Psoas muscle (tissue), 8 donors: ENCODE results near the gene YPEL3. TPM values are rescaled to one million over a fixed set of nuclear protein-coding genes. Genes with fewer than 3 reads are reported as not detected.

ENCODE experiments used
- ATAC-seq, 4 donors: fragments of 200-7000 bp; cut with Tn5 transposase; one replicate each; pipeline ENCODE4 v1.9.1; 2020; ENCODE audit warnings: moderate library complexity in 3 of 4, mild to moderate bottlenecking in 2 of 4
- DNase-seq, 2 donors: peaks; one replicate each; pipeline ENCODE4 v3.0.0-alpha.2; 2020
- H3K27ac ChIP-seq: fragments of 200-600 bp; one replicate; pipeline ENCODE4 v1.8.0; 2022
- H3K27me3 ChIP-seq, 3 donors: fragments of 200-600 bp in 1 of 3; one replicate each; pipeline versions ENCODE4 v1.6.1 to v1.8.0; 2013 to 2022; ENCODE audit warnings: low read length in 2 of 3, mild to moderate bottlenecking in 2 of 3, moderate library complexity in 1 of 3; ENCODE audit not compliant: insufficient read depth in 3 of 3
- H3K36me3 ChIP-seq, 2 donors: fragments of 200-600 bp in 1 of 2; one replicate each; pipeline versions ENCODE4 v1.6.1 to v1.8.0; 2013 to 2022; ENCODE audit warnings: low read depth in 1 of 2, mild to moderate bottlenecking in 1 of 2, moderate library complexity in 1 of 2; ENCODE audit not compliant: insufficient read depth in 1 of 2
- H3K4me1 ChIP-seq: fragments of 200-600 bp; one replicate; pipeline ENCODE4 v1.8.0; 2022
- H3K4me3 ChIP-seq: fragments of 200-600 bp; one replicate; pipeline ENCODE4 v1.8.0; 2022; ENCODE audit warnings: mild to moderate bottlenecking
- H3K9me3 ChIP-seq: fragments of 200-600 bp; one replicate; pipeline ENCODE4 v1.8.0; 2022
- CTCF ChIP-seq: fragments of 200-600 bp; IDR thresholded peaks from one replicate; pipeline ENCODE4 v1.8.0; 2022; ENCODE audit warnings: antibody characterized with exemption
- WGBS, 3 donors: extraction: QIAGEN DNeasy Blood & Tissue Kit; methylation state at CpG; one replicate each; pipeline versions ENCODE4 v1.1.6 to v1.1.7; 2013; 5-methylcytosine and 5-hydroxymethylcytosine counted together
- intact Hi-C, 2 donors: fragments of 100-400 bp; cut with DNase I; formaldehyde crosslinking; loops; one replicate each; pipeline versions ENCODE4 v1.11.0 to v1.14.2; 2022
- polyA plus RNA-seq, 3 donors: library from polyadenylated mRNA; stranded (reverse); fragments of 200-250 nt; gene quantifications; one replicate each; pipeline ENCODE4 v1.2.3, GENCODE V29; 2013
- total RNA-seq, 4 donors: library from RNA; stranded (reverse); fragmentation: NEBNext Ultra II Directional in 2 of 4; extraction: Animal tissue kit (Norgen Biotek cat#: 25700) in 2 of 4; gene quantifications; one replicate each; pipeline versions ENCODE4 v1.2.1 to v1.2.4, GENCODE V29; 2021 to 2023
- donor health status: healthy with polysubstance abuse.
- donor health status: DM: no; HTN: no; CAD: no; lungs with moderate emphysema.
- donor health status: Bipolar disorder and iron deficiency.
- donor health status: healthy.
- donor health status: DM: yes; HTN: yes; CAD: no.
- donor health status: DM: no; HTN: no; CAD: no.
- donor health status: DM: no; HTN: no; CAD: no.
- donor health status: DM: yes; HTN: yes; CAD: no.

YPEL3 gene
- total and polyA plus RNA-seq, 7 donors, result 24.8 to 156 (median 72.8) TPM

GRCh38 chr16:30091474-30092372 is 4.3 kb downstream of the YPEL3 start, which contains the start of gene TBX6:
TSS of gene TBX6 (minus strand) at chr16:30091924. CDS start at chr16:30091193, 731 bp downstream.
- Histone ChIP-seq H3K27me3 (no peaks in the 10 kb centered on the region), H3K9me3 (no peaks in the 10 kb centered on the region), H3K4me3 (peak within 1 kb of the TSS; percentile 64), H3K27ac (peak within 1 kb of the TSS; percentile 97), H3K36me3 (peaks cover 0 to 25% of the 10 kb centered on the region in 2 donors), H3K4me1 (peaks cover 34% of the 10 kb centered on the region)
- peak; percentile 95 to 97 for DNase-seq
- WGBS, 3 donors, result 1% methylated on average over 63 to 76 of the region's 76 CpGs
- peak; percentile 89 to 91 (median 90) for ATAC-seq
- TF ChIP-seq CTCF, result peak; percentile 78
- intact Hi-C loops, result loop anchor here in 1 of 2 donors (1.0 to 10.0 kb wide), 3 partner anchors 15 to 313 kb away; partner anchors contain the start of gene ZNF771

- peak overlapping the region; percentile 64 for H3K4me3 ChIP-seq
- TF ChIP-seq CTCF, result no peak
- H3K27me3 ChIP-seq, result no peaks in the 10 kb centered on the region
- H3K27ac ChIP-seq, result peak overlapping the region; percentile 97
- intact Hi-C loops, result loop anchor here in 1 of 2 donors (1.0 to 10.0 kb wide), 3 partner anchors 14 to 314 kb away; partner anchors contain the start of gene ZNF771
- H3K36me3 ChIP-seq, result peaks cover 0 to 31% of the 10 kb centered on the region in 2 donors
- H3K4me1 ChIP-seq, result peaks cover 34% of the 10 kb centered on the region
- H3K9me3 ChIP-seq, result no peaks in the 10 kb centered on the region
- no peak for DNase-seq
- ATAC-seq, result no peak
- 64 to 72% (median 65%) methylated on average over 23 to 26 of the region's 26 CpGs for WGBS, 3 donors
Observed at GRCh38 chr16:30090610-30091331, 5.2 kb downstream of the YPEL3 start.

- H3K9me3 ChIP-seq, result no peaks in the 10 kb centered on the region
- 70 to 73% (median 71%) methylated on average over 22 of the region's 22 CpGs for WGBS, 3 donors
- intact Hi-C loops, result no loop called here
Observed at GRCh38 chr16:30088832-30089624, 7.0 kb downstream of the YPEL3 start.

More at GRCh38 chr16:30088832-30089624, 7.0 kb downstream of the YPEL3 start:
- peaks cover 0 to 34% of the 10 kb centered on the region in 2 donors for H3K36me3 ChIP-seq
- peak overlapping the region; percentile 16 for H3K27ac ChIP-seq
- no peak for TF ChIP-seq CTCF
- no peak overlapping the region for H3K4me3 ChIP-seq
- DNase-seq, result no peak
- ATAC-seq, result no peak
- H3K27me3 ChIP-seq, result no peaks in the 10 kb centered on the region
- H3K4me1 ChIP-seq, result peaks cover 20% of the 10 kb centered on the region
